HG03060 (cell line): Measurements from ENCODE around the gene IFT172.
A peak's percentile ranks its signal among the peaks of the same experiment; 100 is the strongest.
"Not testable (repeated sequence)": the region's sequence is repeated elsewhere in the genome, so short reads cannot be mapped to it uniquely, and the experiment has no call there.

Source experiments
- ATAC-seq: cut with Tn5 transposase; IDR thresholded peaks from one replicate; pipeline ENCODE4 v1.9.1; 2021; ENCODE audit warnings: low read depth, moderate number of reproducible peaks; ENCODE audit not compliant: unreplicated experiment

IFT172 gene

DNA sequence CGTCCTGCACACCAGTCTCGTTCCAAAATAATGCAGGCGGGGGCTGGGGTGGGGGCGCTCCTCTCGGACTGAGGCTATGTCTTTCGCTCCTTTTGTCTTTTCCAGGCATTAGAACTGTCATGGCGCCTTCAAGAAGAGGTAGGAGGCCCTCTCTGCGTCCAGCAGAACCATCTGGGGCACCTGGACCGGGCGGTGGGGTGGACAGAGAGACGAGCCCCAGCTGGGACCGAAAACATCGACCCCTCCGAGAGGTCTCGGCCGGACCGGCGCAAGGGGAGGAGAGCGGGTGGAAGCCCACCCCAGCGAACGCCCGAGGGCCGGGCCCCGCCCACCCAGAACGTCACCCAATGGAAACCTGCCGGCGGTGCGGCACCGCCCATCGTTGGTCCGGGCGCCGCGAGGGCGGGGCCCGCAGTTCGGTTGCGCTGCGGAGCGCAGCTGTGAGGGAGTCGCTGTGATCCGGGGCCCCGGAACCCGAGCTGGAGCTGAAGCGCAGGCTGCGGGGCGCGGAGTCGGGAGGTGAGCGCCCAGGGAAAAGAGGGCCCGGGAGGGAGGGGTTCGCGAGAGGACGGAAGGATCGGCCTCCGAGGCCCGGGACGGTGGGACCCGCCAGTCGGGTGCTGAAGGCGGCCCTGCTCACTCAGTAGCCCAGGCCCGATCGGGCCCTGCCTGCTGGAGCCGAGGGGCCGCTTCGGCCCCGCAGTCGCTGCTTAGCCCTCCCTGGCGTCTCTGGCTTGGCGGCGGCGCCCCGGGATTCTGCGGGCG, 61.1 kb downstream of the IFT172 start, which contains the start of gene NRBP1:
Gene NRBP1, plus strand, starts transcription at position 419 of the 765 bp plus-strand sequence. CDS start 4,643 bp downstream, outside the sequence.
- ATAC-seq, result peak; percentile 71

DNA sequence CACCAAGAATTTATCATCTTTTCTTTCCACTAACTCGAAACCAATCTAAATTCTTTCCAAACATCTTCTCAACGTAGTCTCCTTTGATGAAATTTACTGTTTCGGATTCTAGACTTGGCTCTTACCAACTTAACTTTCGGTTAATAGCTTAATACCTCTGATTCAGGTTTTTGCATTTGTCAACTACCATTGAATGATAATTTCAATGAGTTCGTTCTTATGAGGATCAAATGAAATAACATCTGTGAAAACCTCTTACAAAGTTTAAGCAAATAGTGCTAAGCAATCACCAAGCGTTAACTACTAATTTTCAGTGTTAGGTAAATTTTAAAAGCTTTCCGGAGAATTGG, 61.7 kb downstream of the IFT172 start:
- ATAC-seq, result no peak

DNA sequence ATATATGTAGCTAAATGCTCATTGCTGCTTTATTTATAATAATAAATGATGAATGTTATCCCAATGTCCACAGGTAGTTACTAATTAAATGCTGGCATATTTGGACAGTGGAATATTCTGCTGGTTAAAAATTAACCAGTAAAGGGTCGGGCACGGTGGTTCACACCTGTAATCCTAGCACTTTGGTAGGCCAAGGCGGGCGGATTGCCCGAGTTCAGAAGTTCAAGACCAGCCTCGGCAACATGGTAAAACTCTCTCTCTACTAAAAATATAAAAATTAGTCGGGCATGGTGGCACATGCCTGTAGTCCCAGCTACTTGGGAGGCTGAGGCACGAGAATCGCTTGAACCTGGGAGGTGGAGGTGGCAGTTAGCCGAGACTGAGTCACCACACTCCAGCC, 64.5 kb downstream of the IFT172 start:
- not testable (repeated sequence) for ATAC-seq

DNA sequence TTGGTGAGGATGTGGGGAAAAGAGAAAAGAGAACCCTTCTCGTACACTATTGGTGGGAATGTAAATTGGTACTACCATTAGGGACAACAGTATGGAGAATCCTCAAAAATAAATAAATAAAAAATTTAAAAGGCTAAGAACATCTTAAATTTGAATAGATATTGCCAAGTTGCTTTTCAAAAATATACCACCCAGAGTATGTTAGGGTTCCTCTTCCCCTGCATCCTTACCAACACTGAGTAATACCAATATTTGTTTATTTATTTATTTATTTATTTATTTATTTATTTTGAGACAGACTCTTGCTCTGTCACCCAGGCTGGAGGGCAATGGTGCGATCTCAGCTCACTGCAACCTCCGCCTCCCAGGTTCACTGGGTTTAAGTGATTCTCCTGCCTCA, 66.6 kb downstream of the IFT172 start:
- no peak for ATAC-seq

DNA sequence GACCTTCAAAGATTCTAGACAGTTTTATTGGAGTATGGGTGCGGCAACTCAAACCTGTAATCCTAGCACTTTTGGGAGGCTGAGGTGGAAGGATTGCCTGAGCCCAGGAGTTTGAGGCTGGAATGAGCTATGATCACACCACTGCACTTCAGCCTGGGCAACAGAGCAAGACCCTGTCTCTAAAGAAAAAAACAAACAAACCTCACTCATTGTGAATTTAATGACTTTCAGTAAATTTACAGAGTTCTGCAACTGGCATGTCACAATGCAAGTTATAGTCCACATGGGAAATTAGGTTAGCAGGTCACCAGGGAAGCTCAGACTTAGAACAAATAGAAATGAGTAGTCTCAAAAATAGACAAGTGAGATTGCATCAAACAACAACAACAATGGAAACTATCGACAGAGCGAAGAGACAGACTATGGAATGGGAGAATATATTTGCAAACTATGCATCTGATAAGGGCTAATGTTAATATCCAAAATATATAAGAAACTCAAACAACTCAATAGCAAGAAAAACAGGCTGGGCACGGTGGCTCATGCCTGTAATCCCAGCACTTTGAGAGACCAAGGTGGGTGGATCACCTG, 67.8 kb downstream of the IFT172 start:
- no peak for ATAC-seq

DNA sequence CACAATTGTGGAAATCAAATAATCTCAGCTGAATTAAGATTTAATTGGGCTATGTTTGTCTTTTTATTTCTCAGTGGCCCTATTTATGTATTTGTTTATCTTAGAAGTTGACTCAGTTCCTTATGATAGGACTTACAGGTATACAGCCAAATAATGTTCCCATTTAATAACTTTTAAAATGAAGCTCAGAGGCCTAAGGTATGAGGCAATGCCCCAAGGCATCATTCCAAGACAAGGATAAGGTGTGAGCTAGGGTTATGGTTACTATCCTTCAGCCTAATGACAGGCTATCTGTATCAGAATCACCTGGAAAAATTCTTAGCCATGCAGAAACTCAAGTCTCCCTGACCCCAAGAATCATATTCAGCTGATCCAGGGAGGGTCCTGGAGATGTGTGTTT, 68.5 kb downstream of the IFT172 start:
- no peak for ATAC-seq

DNA sequence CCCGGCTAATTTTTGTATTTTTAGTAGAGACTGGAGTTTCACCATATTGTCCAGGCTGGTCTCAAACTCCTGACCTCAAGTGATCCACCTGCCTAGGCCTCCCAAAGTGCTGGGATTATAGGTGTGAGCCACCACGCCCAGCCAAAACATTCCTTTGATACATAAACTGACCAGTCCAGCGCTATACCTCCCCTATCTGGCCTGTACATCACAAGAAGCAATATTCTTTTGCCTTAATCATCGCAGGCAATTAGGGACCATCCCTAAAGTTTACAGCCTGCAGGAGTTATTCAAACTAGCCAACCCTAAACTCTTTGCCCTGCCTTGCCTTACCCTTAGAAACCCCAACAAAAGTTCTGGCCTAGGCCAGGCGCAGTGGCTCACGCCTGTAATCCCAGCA, 73.4 kb downstream of the IFT172 start:
- ATAC-seq, result no peak

DNA sequence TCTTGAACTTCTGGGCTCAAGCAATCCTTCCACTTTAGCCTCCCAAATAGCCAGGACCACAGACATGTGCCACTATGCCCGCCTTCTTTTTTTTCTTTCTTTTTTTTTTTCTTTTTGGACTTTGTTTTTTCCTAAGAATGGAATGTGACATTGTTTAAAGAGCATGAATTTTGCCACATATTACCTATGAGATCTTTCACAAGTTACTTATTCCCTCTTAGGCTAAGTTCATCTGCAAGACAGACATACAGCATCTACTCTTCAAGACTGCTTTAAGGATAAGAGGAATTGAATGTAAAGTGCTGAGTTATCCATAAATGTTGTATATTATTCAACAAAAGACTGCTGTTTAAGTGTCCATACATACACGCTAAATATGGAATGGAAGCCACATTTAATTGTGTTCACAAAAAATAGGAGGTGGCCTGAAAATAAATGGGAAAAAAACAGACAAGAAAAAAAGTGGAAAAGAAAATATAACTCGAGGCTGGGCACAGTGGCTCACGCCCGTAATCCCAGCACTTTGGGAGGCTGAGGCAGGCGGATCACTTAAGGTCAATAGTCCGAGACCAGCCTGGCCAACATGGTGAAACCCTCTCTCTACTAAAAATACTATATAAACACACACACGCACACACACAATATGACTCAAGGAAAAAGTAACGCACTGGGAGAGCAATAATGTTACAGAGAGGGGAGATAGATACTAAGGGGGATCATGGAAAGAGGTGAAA, 77.0 kb downstream of the IFT172 start:
- ATAC-seq, result no peak

DNA sequence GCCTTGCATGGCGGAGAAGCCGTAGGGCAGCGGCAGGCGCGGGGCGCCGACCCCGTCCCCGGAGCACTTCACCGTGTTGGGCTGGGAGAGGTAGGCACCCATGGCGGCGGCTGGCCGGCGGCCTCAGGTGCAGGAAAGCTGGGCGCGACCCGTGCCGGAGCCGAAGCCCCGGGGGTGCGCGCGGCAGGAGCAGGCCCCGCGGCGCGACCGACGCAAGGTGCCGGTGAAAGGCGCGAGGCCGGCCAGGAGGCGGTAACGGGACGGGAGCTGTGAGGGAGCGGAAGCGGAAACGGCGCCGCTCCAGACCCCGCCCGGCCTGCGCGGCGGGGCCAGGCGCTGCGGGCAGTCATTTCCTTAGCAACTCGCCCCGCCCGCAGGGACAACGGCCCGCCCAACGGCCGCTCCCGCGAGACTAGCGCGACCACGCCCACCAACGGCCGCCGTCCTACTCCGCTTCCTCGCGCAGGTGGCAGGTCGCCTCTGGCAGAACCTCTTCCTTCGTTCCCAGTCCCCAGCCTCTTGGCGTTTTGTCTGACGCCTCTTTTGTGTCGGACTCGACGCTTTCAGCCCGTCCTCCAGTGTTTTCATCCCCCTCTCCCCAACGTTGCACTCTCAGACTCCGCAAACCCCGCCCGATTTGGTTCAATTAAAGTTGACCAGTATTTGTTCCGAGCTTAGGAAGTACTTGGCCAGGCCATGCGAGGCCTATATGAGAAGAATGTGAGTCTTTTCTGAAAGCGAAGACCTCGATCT, 80.0 kb downstream of the IFT172 start, which contains the start of gene PPM1G:
Gene PPM1G, minus strand, starts transcription at position 271 of the 753 bp plus-strand sequence. Its CDS starts 169 bp downstream, at position 102.
- peak; percentile 73 for ATAC-seq

DNA sequence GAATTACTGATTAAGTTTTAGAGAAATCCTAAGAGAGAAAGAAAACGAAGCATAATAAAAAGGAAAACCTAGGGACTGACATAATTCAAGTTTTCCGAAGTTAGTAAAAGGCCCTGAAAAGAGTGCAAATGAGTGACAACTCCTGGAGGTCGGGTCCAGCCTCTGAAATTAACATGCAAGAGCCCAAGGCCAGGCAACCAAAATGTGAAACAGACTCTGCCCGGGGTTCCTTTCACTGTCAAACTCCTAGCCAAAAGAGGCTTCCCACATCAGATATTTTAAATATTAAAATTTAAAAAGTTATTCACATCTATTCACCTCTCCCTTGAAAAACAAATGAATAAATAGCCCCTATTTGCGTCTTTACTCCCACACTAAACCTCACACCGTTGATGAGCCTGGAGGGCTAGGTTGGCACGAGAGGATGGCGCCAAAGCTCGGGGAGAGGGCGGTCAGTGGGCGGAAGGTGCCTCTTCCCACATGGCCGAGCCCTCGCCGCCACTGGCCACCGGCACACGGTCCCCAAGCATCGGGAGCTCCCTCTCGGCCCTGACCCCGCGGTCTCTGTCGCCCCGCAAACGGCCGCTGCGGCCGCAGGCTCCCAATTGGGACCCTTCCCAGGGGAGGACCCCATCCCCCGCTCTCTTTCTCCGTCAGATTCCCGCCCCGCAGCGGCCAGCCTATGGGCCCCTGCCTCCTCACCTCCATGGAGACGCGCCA, 80.8 kb downstream of the IFT172 start:
- ATAC-seq, result no peak

DNA sequence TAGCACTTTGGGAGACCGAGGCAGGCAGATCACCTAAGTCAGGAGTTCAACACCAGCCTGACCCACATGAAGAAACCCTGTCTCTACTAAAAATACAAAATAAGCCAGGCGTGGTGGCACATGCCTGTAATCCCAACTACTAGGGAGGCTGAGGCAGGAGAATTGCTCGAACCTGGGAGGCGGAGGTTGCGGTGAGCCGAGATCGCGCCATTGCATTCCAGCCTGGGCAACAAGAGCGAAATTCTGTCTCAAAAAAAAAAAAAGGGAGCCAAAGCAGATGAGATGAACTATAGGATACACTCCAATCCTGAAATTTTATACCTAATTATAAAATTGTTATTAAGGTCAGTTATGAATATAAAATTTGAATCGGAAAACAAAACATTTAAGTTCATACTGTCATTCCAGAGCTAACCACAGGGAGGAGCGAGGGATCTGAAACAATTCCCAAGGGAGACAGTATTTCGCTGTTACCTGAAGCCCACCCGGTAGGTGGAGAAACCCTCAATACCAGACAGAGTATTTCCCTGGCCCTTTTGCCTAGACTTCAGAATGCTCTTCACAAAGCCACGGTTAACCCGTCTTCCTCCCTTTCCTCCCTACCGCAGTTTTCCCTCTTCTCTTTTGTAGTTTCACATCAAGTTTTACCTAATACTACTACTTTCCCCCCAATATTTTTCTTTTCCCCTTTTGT, 81.6 kb downstream of the IFT172 start:
- ATAC-seq, result no peak

DNA sequence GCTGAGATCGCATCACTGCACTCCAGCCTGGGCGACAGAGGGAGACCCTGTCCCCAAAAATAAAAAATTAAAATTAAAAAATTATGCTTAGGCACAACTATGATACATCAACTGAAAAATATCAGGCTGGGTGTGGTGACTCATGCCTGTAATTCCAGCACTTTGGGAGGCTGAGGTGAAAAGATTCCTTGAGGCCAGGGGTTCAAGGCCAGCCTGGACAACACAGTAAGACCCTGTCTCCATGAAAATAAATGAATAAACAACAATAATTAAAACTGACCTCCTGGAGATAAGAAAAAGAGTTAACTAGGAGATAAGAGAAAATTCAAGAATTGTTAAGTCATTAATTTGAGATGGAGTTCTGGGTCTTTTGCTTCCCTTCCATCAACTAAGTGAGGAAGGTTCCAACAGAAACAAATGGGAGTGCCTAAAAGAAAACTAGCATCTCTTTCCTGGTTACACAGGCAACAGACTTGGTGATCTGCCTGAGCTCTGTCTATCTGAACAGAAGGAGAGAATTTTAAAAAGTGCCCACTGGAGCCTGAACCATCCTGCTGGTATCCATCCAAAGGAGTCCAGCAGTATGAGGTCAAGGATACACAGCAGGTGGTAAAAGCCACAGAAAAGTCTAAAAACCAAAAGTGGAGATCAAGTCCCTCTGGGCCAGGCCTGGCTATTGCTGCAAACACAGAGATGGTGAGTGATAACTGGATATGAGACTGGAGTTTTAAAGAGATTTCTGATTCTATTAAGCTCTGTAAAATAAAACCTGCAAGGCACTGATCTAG, 89.0 kb downstream of the IFT172 start:
- ATAC-seq, result no peak

DNA sequence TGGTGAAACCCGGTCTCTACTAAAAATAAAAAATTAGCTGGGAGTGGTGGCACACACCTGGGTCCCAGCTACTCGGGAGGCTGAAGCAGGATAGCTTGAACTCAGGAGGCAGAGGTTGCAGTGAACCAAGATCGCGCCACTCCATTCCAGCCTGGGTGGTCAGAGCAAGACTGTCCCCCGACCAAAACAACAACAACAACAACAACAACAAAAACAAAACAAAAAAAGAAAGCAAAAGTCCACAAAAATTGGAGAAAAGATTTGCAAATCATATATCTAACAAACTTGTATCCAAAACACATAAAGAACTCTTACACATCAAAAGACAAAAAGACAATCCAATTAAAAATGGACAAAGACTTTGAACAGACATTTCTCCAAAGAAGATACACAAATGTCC, 90.6 kb downstream of the IFT172 start:
- ATAC-seq, result no peak
